Activated B cell treated with CpG ODN at 0.5 μM for 24 hours (primary cell): ENCODE data around the gene BTBD9. TPM values are rescaled to one million over a fixed set of nuclear protein-coding genes. Genes with fewer than 3 reads are reported as not detected.

Source experiments
- ATAC-seq: fragments of 200-7000 bp; cut with Tn5 transposase; one replicate; pipeline ENCODE4 v1.10.0; 2021; ENCODE audit warnings: low read depth, mild to moderate bottlenecking, moderate library complexity
- CTCF ChIA-PET: fragments of 350-600 bp; sonication (Branson Sonifier 250); formaldehyde crosslinking; loops from one replicate; lab custom pipeline; 2021; ENCODE audit warnings: antibody characterized with exemption; lab: Charles Lee
- POLR2A ChIA-PET: fragments of 350-600 bp; sonication (Branson Sonifier 250); formaldehyde crosslinking; loops from one replicate; lab custom pipeline; 2021; ENCODE audit warnings: antibody characterized with exemption; lab: Charles Lee
- DNase-seq: peaks from one replicate; pipeline ENCODE4 v3.0.0; 2022
- H3K27ac Mint-ChIP-seq: one replicate; pipeline ENCODE4 v1.8.0; 2020; ENCODE audit warnings: mixed read lengths
- H3K27me3 Mint-ChIP-seq: one replicate; pipeline ENCODE4 v1.8.0; 2021; ENCODE audit warnings: mixed read lengths
- H3K36me3 Mint-ChIP-seq: one replicate; pipeline ENCODE4 v1.8.0; 2021; ENCODE audit warnings: low read depth, mixed read lengths
- H3K4me1 Mint-ChIP-seq: one replicate; pipeline ENCODE4 v1.8.0; 2021; ENCODE audit warnings: mixed read lengths
- H3K4me3 Mint-ChIP-seq: one replicate; pipeline ENCODE4 v1.8.0; 2020; ENCODE audit warnings: mild to moderate bottlenecking, mixed read lengths
- H3K9me3 Mint-ChIP-seq: one replicate; pipeline ENCODE4 v1.8.0; 2020; ENCODE audit warnings: mixed read lengths
- intact Hi-C: fragments of 100-400 bp; cut with micrococcal nuclease; formaldehyde crosslinking; loops from one replicate; pipeline ENCODE4 v1.15.1; 2024
- total RNA-seq: library from RNA; stranded (reverse); gene quantifications from 2 replicates; pipeline ENCODE4 v1.2.3, GENCODE V29; 2022
- TF ChIP-seq, protein P1 (sequence below): fragments of 200-600 bp; IDR thresholded peaks from one replicate; pipeline ENCODE4 v1.8.0; 2022; ENCODE audit warnings: antibody characterized with exemption, mild to moderate bottlenecking

Gene BTBD9
- total RNA-seq, 1 donor from 2014 or later = 25.7 TPM

DNA sequence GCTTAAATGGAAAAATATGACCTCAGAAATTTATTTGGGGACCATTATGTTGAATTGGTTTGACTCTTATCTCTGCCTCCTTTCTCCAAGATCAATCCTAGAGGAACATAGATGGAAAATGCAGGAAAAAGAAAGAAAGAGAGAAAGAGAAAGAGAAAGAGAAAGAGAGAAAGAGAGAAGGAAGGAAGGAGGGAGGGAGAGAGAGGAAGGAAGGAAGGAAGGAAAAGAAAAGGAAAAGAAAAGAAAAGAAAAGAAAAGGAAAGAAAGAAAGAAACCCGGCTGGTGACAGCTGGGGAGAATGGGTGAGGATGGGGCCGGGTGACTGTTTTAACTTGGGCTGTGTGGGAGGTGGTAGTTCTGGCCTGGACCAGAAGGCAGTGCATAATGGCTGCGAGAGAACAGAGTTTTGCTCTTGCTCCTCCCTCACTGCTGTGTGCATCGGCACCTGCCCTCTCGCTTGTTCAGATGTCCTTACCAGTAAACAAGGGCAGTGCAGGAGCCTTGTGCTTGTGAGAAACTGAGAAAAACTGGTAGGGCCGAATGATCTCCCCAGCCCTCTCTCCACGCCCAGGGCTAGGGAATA is 38.5 kb upstream of the BTBD9 start:
- H3K4me1 Mint-ChIP-seq = peaks cover 57% of the 10 kb centered on the region
- ChIA-PET POLR2A (interaction anchor here (0.6 to 0.9 kb wide), 3 partner anchors 16 to 25 kb away, joined by 4 to 7 read pairs (median 4); partner anchors contain the start of gene GLO1), CTCF (no interaction called here)
- H3K27me3 Mint-ChIP-seq = no peaks in the 10 kb centered on the region
- ATAC-seq (peak; percentile 47), DNase-seq (no peak)
- H3K27ac Mint-ChIP-seq = peak overlapping the region; percentile 76
- H3K9me3 Mint-ChIP-seq = peaks cover 5% of the 10 kb centered on the region
- peaks cover 64% of the 10 kb centered on the region for H3K36me3 Mint-ChIP-seq
- intact Hi-C loops = loop anchor here (10.0 kb wide), 1 partner anchor 643 kb away; no protein-coding TSS in a partner anchor
- TF ChIP-seq, protein P1, sequence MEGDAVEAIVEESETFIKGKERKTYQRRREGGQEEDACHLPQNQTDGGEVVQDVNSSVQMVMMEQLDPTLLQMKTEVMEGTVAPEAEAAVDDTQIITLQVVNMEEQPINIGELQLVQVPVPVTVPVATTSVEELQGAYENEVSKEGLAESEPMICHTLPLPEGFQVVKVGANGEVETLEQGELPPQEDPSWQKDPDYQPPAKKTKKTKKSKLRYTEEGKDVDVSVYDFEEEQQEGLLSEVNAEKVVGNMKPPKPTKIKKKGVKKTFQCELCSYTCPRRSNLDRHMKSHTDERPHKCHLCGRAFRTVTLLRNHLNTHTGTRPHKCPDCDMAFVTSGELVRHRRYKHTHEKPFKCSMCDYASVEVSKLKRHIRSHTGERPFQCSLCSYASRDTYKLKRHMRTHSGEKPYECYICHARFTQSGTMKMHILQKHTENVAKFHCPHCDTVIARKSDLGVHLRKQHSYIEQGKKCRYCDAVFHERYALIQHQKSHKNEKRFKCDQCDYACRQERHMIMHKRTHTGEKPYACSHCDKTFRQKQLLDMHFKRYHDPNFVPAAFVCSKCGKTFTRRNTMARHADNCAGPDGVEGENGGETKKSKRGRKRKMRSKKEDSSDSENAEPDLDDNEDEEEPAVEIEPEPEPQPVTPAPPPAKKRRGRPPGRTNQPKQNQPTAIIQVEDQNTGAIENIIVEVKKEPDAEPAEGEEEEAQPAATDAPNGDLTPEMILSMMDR = no peak
- H3K4me3 Mint-ChIP-seq = no peak overlapping the region

DNA sequence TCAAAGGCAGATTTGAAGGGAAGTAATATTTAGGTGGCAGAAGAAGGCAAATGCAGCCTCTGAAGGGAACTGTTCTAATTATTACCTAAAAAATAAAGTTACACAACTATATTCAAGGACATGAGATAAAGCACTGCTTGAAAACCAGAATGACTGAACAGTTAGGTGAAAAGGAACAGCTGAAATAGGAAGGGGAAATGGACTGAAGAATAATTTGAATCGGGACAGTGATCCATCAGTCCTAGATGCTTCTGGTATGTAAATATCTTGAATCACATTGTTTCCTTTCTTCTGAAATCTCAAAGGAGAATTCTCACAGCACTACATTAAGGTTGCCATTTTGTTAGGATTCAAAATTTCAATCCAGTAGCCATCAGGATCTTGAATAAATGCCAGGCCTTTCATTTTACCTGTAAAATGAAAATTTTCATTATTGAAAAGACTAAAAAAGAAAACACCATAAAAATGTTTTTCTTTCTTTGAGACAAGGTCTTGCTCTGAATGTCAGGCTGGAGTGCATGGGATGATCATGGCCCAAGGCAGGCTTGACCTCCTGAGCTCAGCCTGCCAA is 37.3 kb upstream of the BTBD9 start:
- no peak for ATAC-seq
- H3K27ac Mint-ChIP-seq = peak overlapping the region; percentile 71
- intact Hi-C loops = loop anchor here (10.0 kb wide), 1 partner anchor 642 kb away; no protein-coding TSS in a partner anchor
- POLR2A ChIA-PET = interaction anchor here (1.5 kb wide), 1 partner anchor 38 kb away, joined by 4 read pairs; no protein-coding TSS in a partner anchor
- H3K4me3 Mint-ChIP-seq = peak overlapping the region; percentile 25
- H3K9me3 Mint-ChIP-seq = peaks cover 5% of the 10 kb centered on the region
- TF ChIP-seq, protein P1 = no peak
- no peaks in the 10 kb centered on the region for H3K27me3 Mint-ChIP-seq
- CTCF ChIA-PET = no interaction called here
- H3K4me1 Mint-ChIP-seq = peaks cover 65% of the 10 kb centered on the region
- DNase-seq = no peak
- H3K36me3 Mint-ChIP-seq = peaks cover 57% of the 10 kb centered on the region

DNA sequence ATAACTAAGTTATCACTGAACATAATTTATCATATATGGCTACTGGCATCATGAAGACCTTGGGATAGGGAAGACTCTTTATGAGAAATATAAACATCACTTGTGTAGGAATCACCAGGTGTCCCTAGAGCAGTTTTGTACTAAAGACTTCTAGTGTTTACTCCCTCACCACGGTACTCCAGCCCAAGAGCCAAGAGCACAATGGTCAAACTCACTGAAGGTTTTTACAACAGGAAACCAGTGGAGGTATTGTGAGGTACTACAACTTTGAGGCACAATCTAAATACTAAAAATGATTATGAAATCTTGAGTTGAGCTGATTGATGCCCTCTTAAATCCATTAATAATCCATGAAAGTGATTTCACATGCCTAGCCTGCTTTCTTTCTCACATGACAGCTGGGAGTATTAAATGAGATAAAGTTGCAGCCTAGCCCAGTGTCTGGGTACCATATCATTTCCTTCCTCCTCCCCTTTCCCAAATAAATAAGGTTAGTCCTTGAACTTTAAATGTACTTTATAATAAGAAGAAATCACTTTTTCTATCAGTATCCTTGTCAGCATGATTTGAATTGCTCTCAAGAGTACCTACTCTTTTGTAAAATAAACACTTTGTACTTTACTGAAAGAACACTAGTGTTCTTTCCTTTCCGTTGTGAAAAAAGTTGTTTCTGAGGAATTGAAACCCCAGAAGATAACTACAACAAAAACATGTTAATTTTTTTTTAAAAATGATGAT is 36.7 kb upstream of the BTBD9 start:
- Mint-ChIP-seq H3K27me3 (no peaks in the 10 kb centered on the region), H3K4me1 (peaks cover 64% of the 10 kb centered on the region), H3K4me3 (peak overlapping the region; percentile 25), H3K9me3 (peaks cover 5% of the 10 kb centered on the region), H3K27ac (peak overlapping the region; percentile 71), H3K36me3 (peaks cover 50% of the 10 kb centered on the region)
- ATAC-seq (peak; percentile 22), DNase-seq (no peak)
- intact Hi-C loops = loop anchor here (10.0 kb wide), 1 partner anchor 642 kb away; no protein-coding TSS in a partner anchor
- CTCF ChIA-PET = no interaction called here
- POLR2A ChIA-PET = interaction anchor here (0.7 to 1.5 kb wide), 2 partner anchors 11 to 37 kb away, joined by 4 to 7 read pairs; no protein-coding TSS in a partner anchor
- TF ChIP-seq, protein P1 = no peak

DNA sequence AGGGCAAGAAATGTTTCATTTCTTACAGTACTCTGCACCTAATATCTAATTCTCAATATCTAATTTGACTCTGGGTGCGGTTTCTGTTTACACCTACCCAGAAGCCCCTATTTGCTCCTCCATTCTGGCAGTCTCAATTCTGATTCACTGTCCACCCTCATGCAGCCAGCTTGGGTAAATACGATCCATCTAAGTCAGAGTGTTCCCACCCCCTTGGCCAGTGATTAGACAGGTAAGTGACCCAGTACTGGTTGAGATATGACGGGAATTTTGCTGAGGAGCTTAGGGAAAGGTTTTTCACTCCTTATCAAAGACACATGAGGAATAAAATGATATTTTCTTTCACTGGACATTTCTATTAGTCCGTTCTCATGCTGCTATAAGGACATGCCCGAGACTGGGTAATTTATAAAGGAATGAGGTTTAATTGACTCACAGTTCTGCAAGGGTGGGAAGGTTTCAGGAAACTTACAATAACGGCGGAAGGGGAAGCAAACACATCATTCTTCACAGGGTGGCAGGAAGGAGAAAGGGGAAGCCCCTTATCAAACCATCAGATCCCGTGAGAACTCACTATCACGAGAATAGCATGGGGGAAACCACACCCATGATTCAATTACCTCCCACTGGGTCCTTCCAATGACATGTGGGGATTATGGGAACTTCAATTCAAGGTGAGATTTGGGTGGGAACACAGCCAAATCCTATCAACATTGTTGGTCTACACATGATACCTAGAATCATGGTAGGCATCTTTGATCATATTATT is 33.9 kb upstream of the BTBD9 start:
- CTCF ChIA-PET = interaction anchor here (1.1 to 1.6 kb wide), 2 partner anchors 12 to 640 kb away, joined by 3 read pairs; no protein-coding TSS in a partner anchor
- H3K36me3 Mint-ChIP-seq = peaks cover 33% of the 10 kb centered on the region
- H3K9me3 Mint-ChIP-seq = peaks cover 5% of the 10 kb centered on the region
- H3K27me3 Mint-ChIP-seq = no peaks in the 10 kb centered on the region
- intact Hi-C loops = loop anchor here (2.0 to 10.0 kb wide), 6 partner anchors 35 to 966 kb away; partner anchors contain the start of gene BTBD9
- peaks cover 56% of the 10 kb centered on the region for H3K4me1 Mint-ChIP-seq
- DNase-seq = no peak
- POLR2A ChIA-PET = no interaction called here
- TF ChIP-seq, protein P1 = no peak
- ATAC-seq = peak; percentile 38
- peak overlapping the region; percentile 67 for H3K4me3 Mint-ChIP-seq
- peak overlapping the region; percentile 75 for H3K27ac Mint-ChIP-seq
